ENCODE data around the gene RUNX2.

Gene RUNX2

DNA sequence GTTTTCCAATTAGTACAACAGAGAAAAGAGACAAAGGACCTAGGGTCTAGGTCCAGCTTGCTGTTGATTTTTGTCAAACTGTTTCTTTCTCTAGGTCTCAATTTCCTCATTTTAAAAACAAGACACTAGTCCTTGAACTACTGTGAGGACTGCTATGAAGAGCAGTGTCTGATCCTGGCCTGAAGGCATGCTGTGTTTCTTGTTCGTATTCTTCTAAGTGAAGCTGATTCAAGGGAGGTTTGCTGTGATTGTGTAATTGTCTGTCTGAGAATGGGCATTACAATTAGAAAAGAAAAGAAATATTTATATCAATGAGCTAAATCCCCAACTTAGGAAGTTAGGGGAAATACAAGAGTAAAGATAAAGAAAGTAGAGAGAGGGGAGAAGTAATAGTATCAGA is 277.8 kb downstream of the RUNX2 start:
- Histone ChIP-seq H3K4me3 (ENCODE audit: low read length) (no peak overlapping the region), H3K27me3 (ENCODE audit: control insufficient read depth, insufficient read depth, low read length) (no peaks in the 10 kb centered on the region), H3K9me3 (ENCODE audit: control insufficient read depth, insufficient read depth, low read length) (no peaks in the 10 kb centered on the region), H3K4me1 (ENCODE audit: control insufficient read depth, insufficient read depth, low read length) (no peaks in the 10 kb centered on the region), H3K36me3 (ENCODE audit: control insufficient read depth, insufficient read depth, low read length) (no peaks in the 10 kb centered on the region), H3K27ac (ENCODE audit: low read length) (no peak overlapping the region)
- WGBS (ENCODE audit: insufficient coverage, insufficient read length) = no CpG with 5 or more reads among the region's 1 CpG
- DNase-seq (ENCODE audit: low read depth, low spot score) = no peak

DNA sequence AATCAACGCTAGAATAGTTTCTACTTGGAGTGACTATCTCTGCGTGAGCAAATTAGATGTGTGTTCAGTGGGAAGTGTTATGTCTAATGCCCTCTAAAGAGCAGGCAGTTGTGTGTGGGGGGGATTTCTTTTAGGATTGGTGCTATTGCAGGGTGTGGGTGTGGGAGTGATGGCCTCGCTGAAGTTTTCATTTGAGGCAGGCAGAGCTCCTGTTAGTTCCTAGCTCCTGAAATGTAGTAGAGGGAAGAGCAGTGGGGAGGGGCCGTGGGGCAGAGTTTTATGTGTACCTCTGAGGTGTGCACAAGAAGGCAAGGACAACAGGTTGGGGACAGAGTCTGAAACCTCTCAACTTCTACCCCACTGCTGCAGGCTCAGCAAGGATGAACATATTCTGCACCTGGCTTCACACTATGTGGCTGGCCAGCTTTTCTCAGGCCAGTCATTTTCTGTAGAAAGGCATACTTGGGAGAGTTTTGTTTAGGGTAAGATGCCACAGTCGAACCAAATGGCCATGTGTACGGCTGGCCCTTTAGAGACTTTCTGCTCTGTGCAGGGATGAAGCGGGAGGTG is 278.8 kb downstream of the RUNX2 start:
- H3K4me1 ChIP-seq (ENCODE audit: control insufficient read depth, insufficient read depth, low read length) = no peaks in the 10 kb centered on the region
- WGBS (ENCODE audit: insufficient coverage, insufficient read length) = no CpG with 5 or more reads among the region's 7 CpGs
- H3K4me3 ChIP-seq (ENCODE audit: low read length) = no peak overlapping the region
- no peak overlapping the region for H3K27ac ChIP-seq (ENCODE audit: low read length)
- H3K9me3 ChIP-seq (ENCODE audit: control insufficient read depth, insufficient read depth, low read length) = no peaks in the 10 kb centered on the region
- H3K36me3 ChIP-seq (ENCODE audit: control insufficient read depth, insufficient read depth, low read length) = no peaks in the 10 kb centered on the region
- DNase-seq (ENCODE audit: low read depth, low spot score) = no peak
- H3K27me3 ChIP-seq (ENCODE audit: control insufficient read depth, insufficient read depth, low read length) = no peaks in the 10 kb centered on the region

GRCh38 chr6:45607798-45608197 is 279.7 kb downstream of the RUNX2 start:
- Histone ChIP-seq H3K4me3 (ENCODE audit: low read length) (no peak overlapping the region), H3K4me1 (ENCODE audit: control insufficient read depth, insufficient read depth, low read length) (no peaks in the 10 kb centered on the region), H3K27ac (ENCODE audit: low read length) (no peak overlapping the region), H3K9me3 (ENCODE audit: control insufficient read depth, insufficient read depth, low read length) (no peaks in the 10 kb centered on the region), H3K36me3 (ENCODE audit: control insufficient read depth, insufficient read depth, low read length) (no peaks in the 10 kb centered on the region), H3K27me3 (ENCODE audit: control insufficient read depth, insufficient read depth, low read length) (no peaks in the 10 kb centered on the region)
- no peak for DNase-seq (ENCODE audit: low read depth, low spot score)
- no CpG with 5 or more reads among the region's 4 CpGs for WGBS (ENCODE audit: insufficient coverage, insufficient read length)

GRCh38 chr6:45608252-45608913 is 280.3 kb downstream of the RUNX2 start:
- DNase-seq (ENCODE audit: low read depth, low spot score) = no peak
- H3K27ac ChIP-seq (ENCODE audit: low read length) = no peak overlapping the region
- H3K4me1 ChIP-seq (ENCODE audit: control insufficient read depth, insufficient read depth, low read length) = no peaks in the 10 kb centered on the region
- no peaks in the 10 kb centered on the region for H3K9me3 ChIP-seq (ENCODE audit: control insufficient read depth, insufficient read depth, low read length)
- H3K36me3 ChIP-seq (ENCODE audit: control insufficient read depth, insufficient read depth, low read length) = no peaks in the 10 kb centered on the region
- H3K27me3 ChIP-seq (ENCODE audit: control insufficient read depth, insufficient read depth, low read length) = no peaks in the 10 kb centered on the region
- no CpG with 5 or more reads among the region's 10 CpGs for WGBS (ENCODE audit: insufficient coverage, insufficient read length)
- H3K4me3 ChIP-seq (ENCODE audit: low read length) = no peak overlapping the region

- H3K9me3 ChIP-seq (ENCODE audit: control insufficient read depth, insufficient read depth, low read length) = no peaks in the 10 kb centered on the region
- H3K27me3 ChIP-seq (ENCODE audit: control insufficient read depth, insufficient read depth, low read length) = no peaks in the 10 kb centered on the region
- no peak for DNase-seq (ENCODE audit: low read depth, low spot score)
- no peak overlapping the region for H3K27ac ChIP-seq (ENCODE audit: low read length)
- H3K4me3 ChIP-seq (ENCODE audit: low read length) = no peak overlapping the region
- 0 out of 2 replicates have a peak, but pooled peaks cover 2% of the 10 kb centered on the region for H3K4me1 ChIP-seq (ENCODE audit: control insufficient read depth, insufficient read depth, low read length)
- H3K36me3 ChIP-seq (ENCODE audit: control insufficient read depth, insufficient read depth, low read length) = no peaks in the 10 kb centered on the region
- WGBS (ENCODE audit: insufficient coverage, insufficient read length) = no CpG with 5 or more reads among the region's 6 CpGs
Measured at GRCh38 chr6:45609141-45609638, 281.1 kb downstream of the RUNX2 start.

GRCh38 chr6:45610374-45610773 is 282.2 kb downstream of the RUNX2 start:
- Histone ChIP-seq H3K27ac (ENCODE audit: low read length) (no peak overlapping the region), H3K9me3 (ENCODE audit: control insufficient read depth, insufficient read depth, low read length) (no peaks in the 10 kb centered on the region), H3K36me3 (ENCODE audit: control insufficient read depth, insufficient read depth, low read length) (no peaks in the 10 kb centered on the region), H3K4me1 (ENCODE audit: control insufficient read depth, insufficient read depth, low read length) (0 out of 2 replicates have a peak, but pooled peaks cover 2% of the 10 kb centered on the region), H3K4me3 (ENCODE audit: low read length) (no peak overlapping the region), H3K27me3 (ENCODE audit: control insufficient read depth, insufficient read depth, low read length) (no peaks in the 10 kb centered on the region)
- WGBS (ENCODE audit: insufficient coverage, insufficient read length) = no CpG with 5 or more reads among the region's 1 CpG
- DNase-seq (ENCODE audit: low read depth, low spot score) = no peak

- Histone ChIP-seq H3K4me1 (ENCODE audit: control insufficient read depth, insufficient read depth, low read length) (0 out of 2 replicates have a peak, but pooled peaks cover 2% of the 10 kb centered on the region), H3K27ac (ENCODE audit: low read length) (no peak overlapping the region), H3K9me3 (ENCODE audit: control insufficient read depth, insufficient read depth, low read length) (no peaks in the 10 kb centered on the region), H3K27me3 (ENCODE audit: control insufficient read depth, insufficient read depth, low read length) (no peaks in the 10 kb centered on the region), H3K4me3 (ENCODE audit: low read length) (no peak overlapping the region), H3K36me3 (ENCODE audit: control insufficient read depth, insufficient read depth, low read length) (no peaks in the 10 kb centered on the region)
- DNase-seq (ENCODE audit: low read depth, low spot score) = no peak
- WGBS (ENCODE audit: insufficient coverage, insufficient read length) = no CpG with 5 or more reads among the region's 2 CpGs
Measured at GRCh38 chr6:45610832-45611231, 282.7 kb downstream of the RUNX2 start.

- Histone ChIP-seq H3K9me3 (ENCODE audit: control insufficient read depth, insufficient read depth, low read length) (no peaks in the 10 kb centered on the region), H3K4me1 (ENCODE audit: control insufficient read depth, insufficient read depth, low read length) (0 out of 2 replicates have a peak, but pooled peaks cover 2% of the 10 kb centered on the region), H3K27ac (ENCODE audit: low read length) (no peak overlapping the region), H3K36me3 (ENCODE audit: control insufficient read depth, insufficient read depth, low read length) (no peaks in the 10 kb centered on the region), H3K27me3 (ENCODE audit: control insufficient read depth, insufficient read depth, low read length) (no peaks in the 10 kb centered on the region), H3K4me3 (ENCODE audit: low read length) (no peak overlapping the region)
- no CpG with 5 or more reads among the region's 2 CpGs for WGBS (ENCODE audit: insufficient coverage, insufficient read length)
- no peak for DNase-seq (ENCODE audit: low read depth, low spot score)
Measured at GRCh38 chr6:45611491-45611890, 283.4 kb downstream of the RUNX2 start.

GRCh38 chr6:45613656-45614055 is 285.5 kb downstream of the RUNX2 start:
- H3K9me3 ChIP-seq (ENCODE audit: control insufficient read depth, insufficient read depth, low read length) = no peaks in the 10 kb centered on the region
- WGBS (ENCODE audit: insufficient coverage, insufficient read length) = no CpG with 5 or more reads among the region's 9 CpGs
- H3K4me1 ChIP-seq (ENCODE audit: control insufficient read depth, insufficient read depth, low read length) = 0 out of 2 replicates have a peak, but pooled peaks cover 2% of the 10 kb centered on the region
- no peak for DNase-seq (ENCODE audit: low read depth, low spot score)
- H3K4me3 ChIP-seq (ENCODE audit: low read length) = no peak overlapping the region
- H3K27me3 ChIP-seq (ENCODE audit: control insufficient read depth, insufficient read depth, low read length) = no peaks in the 10 kb centered on the region
- H3K36me3 ChIP-seq (ENCODE audit: control insufficient read depth, insufficient read depth, low read length) = no peaks in the 10 kb centered on the region
- H3K27ac ChIP-seq (ENCODE audit: low read length) = no peak overlapping the region

GRCh38 chr6:45614488-45615285 is 286.6 kb downstream of the RUNX2 start:
- no peak for DNase-seq (ENCODE audit: low read depth, low spot score)
- H3K4me3 ChIP-seq (ENCODE audit: low read length) = no peak overlapping the region
- no CpG with 5 or more reads among the region's 4 CpGs for WGBS (ENCODE audit: insufficient coverage, insufficient read length)

More at GRCh38 chr6:45614488-45615285, 286.6 kb downstream of the RUNX2 start:
- Histone ChIP-seq H3K27ac (ENCODE audit: low read length) (no peak overlapping the region), H3K27me3 (ENCODE audit: control insufficient read depth, insufficient read depth, low read length) (no peaks in the 10 kb centered on the region), H3K9me3 (ENCODE audit: control insufficient read depth, insufficient read depth, low read length) (no peaks in the 10 kb centered on the region), H3K4me1 (ENCODE audit: control insufficient read depth, insufficient read depth, low read length) (0 out of 2 replicates have a peak, but pooled peaks cover 2% of the 10 kb centered on the region), H3K36me3 (ENCODE audit: control insufficient read depth, insufficient read depth, low read length) (no peaks in the 10 kb centered on the region)

Data from iPS DF 6.9 (cell line).